ENCODE data around the gene UBXN6. TPM values are rescaled to one million over a fixed set of nuclear protein-coding genes. Genes with fewer than 3 reads are reported as not detected.

Gene UBXN6
- total RNA-seq, 1 donor from 2014 or later: 40.9 TPM

DNA sequence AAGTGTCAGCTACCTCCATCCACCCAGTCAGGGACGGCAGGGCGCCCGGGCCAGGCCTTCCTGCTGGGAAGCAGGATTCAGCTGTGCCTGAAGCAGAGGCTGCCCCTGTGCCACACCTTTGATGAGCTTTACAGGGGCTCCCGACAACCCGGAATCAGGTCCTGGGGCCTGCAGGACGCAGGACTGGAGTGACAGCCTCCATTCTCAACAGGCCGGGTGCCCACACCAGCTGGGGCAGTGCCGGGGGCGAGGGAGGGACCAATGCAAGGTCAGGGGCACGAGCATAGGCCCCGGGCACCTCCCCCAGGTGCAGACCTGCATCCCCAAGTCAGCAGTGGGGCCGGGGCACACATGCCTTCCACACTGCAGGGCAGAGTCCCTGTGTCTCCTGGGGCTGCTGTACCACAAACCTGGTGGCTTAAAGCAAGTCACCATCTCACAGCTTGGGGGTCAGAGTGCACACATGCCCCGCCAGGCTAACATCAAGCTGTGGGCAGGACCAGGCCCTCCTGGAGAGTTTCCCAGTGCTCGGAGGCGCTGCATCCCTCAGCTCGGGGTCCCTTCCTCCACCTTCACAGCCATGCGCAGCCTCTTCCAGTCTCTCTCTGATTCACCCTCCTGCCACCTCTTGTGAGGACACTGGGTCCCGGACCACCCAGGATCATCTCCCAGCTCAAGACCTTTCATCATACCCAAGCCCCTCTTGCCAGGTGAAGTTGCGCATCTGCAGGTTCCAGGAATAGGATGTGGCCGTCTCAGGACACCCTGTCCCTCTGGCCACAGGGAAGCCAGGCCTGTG lies 13.4 kb downstream of the UBXN6 start:
- TF ChIP-seq, protein P1, sequence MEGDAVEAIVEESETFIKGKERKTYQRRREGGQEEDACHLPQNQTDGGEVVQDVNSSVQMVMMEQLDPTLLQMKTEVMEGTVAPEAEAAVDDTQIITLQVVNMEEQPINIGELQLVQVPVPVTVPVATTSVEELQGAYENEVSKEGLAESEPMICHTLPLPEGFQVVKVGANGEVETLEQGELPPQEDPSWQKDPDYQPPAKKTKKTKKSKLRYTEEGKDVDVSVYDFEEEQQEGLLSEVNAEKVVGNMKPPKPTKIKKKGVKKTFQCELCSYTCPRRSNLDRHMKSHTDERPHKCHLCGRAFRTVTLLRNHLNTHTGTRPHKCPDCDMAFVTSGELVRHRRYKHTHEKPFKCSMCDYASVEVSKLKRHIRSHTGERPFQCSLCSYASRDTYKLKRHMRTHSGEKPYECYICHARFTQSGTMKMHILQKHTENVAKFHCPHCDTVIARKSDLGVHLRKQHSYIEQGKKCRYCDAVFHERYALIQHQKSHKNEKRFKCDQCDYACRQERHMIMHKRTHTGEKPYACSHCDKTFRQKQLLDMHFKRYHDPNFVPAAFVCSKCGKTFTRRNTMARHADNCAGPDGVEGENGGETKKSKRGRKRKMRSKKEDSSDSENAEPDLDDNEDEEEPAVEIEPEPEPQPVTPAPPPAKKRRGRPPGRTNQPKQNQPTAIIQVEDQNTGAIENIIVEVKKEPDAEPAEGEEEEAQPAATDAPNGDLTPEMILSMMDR (conservative IDR thresholded peaks at IDR 0.05; ENCODE audit: low read depth, low read length): no peak
- no peak overlapping the region for H3K4me3 ChIP-seq (ENCODE audit: low read depth, low read length)
- no peak for DNase-seq (ENCODE audit: low read depth)

DNA sequence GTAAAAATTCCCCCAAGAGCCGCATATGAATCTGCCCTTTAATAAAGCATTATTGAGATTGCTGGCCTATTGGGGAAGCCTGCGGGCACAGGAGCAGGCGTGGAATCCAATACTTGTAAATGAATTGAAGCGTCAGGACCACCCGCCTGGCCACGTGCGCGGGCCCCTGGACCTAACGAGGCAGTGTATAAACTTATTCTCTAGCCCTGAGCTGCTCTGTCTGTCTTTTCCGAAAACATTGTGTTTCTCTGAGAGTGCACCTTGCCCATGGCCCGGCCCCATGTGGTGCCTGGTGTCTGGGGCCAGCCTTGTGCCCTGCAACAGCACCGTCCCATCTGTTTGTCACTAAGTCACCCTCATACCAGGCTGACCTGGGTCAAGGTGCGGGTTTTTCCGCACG lies 14.4 kb downstream of the UBXN6 start:
- H3K4me3 ChIP-seq (ENCODE audit: low read depth, low read length): no peak overlapping the region
- TF ChIP-seq, protein P1 (conservative IDR thresholded peaks at IDR 0.05; ENCODE audit: low read depth, low read length): no peak
- no peak for DNase-seq (ENCODE audit: low read depth)

DNA sequence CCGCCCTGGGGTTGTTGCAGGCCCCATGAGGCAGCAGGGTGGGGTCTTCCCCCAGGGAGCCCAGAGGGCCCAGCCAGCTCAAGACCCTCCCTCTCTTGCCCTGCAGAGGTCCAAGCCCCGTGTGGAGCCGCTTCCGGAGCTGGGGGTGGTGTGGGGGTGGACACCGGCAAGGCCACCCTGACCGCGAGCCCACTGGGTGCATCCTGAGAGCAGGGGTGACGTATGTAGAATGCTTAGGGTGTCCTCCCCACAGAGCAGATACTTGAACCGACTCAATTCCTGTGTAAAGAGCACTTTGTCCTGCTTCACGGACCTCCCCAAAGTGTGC lies 14.8 kb downstream of the UBXN6 start:
- H3K4me3 ChIP-seq (ENCODE audit: low read depth, low read length): no peak overlapping the region
- DNase-seq (ENCODE audit: low read depth): no peak
- TF ChIP-seq, protein P1 (conservative IDR thresholded peaks at IDR 0.05; ENCODE audit: low read depth, low read length): no peak

DNA sequence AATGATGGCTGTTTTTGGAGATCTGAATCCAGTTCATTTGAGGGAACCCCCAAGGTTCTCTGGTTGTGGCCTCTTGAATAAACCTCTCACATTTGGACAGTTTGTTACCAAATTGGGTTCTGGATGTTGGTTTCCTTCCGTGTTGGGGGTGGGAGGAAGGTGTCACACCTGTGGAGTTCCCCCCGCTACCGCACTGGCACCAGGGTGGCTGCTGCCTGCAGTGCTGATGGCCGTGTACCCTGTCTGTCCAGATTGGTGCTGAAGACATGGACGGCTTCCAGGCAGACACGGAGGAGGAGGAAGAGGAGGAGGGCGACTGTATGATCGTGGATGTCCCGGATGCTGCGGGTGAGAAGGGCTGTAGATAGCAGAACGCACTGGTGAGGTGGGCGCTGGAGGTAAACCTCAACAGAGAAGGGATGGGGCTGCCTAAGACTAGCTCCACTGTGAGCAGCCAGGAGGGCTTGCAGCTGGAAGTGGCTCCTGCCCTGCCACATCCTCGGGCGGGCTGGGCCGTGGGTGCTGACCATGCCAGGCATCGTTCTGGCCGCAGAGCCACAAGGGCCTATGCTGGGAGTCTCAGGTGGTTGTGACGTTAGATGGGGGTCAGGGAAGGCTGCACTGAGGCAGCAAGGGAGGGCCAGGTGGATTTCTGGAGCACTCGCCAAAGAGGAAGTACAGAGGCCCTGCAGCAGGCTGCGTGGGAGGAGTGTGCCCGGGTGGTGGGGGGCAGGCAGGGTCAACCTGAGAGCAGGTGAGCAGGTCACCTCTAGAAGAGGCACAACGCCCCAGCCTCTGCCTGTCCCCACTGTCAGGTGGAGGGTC lies 15.4 kb downstream of the UBXN6 start:
- no peak for DNase-seq (ENCODE audit: low read depth)
- no peak overlapping the region for H3K4me3 ChIP-seq (ENCODE audit: low read depth, low read length)
- TF ChIP-seq, protein P1 (conservative IDR thresholded peaks at IDR 0.05; ENCODE audit: low read depth, low read length): no peak

DNA sequence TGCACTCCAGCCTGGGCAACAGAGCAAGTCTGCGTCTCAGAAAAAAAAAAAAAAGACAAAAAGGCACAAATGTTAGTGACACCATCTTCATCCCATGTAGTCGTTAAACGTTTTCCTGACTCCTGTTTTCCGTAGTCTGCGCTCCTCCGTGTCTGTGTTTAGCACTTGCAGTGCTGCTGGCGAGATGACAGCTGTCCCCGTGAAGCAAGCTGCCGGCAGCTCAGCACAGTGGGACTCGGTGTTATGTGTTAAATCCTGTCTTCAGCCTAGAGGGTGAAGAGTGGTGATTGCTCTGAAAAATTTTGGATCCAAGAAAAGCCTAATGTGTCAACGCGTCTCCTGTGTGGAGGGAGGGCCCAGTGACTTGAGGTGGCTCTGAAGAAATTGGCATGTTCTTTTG lies 18.4 kb downstream of the UBXN6 start:
- TF ChIP-seq, protein P1 (conservative IDR thresholded peaks at IDR 0.05; ENCODE audit: low read depth, low read length): no peak

DNA sequence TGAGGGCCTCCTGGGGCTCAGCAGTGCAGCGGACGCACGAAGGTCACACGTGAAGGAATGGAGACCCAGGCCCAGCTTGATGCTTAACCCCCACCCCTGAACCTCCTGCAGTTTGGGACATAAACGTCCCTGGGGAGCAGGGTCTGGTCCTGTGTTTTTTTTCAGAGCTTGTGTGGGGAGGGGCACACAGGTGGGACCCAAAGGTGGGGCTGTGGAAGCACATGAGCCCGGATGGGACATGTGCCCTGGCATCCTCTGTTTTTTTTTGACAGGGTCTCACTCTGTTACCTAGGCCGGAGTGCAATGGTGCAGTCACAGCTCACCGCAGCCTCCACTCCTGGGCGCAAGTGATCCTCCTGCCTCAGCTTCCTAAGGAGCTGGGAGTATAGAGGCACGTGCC lies 20.5 kb downstream of the UBXN6 start:
- TF ChIP-seq, protein P1 (conservative IDR thresholded peaks at IDR 0.05; ENCODE audit: low read depth, low read length): no peak
- no peak overlapping the region for H3K4me3 ChIP-seq (ENCODE audit: low read depth, low read length)
- DNase-seq (ENCODE audit: low read depth): no peak

More for the DNA sequence above, 18.4 kb downstream of the UBXN6 start:
- H3K4me3 ChIP-seq (ENCODE audit: low read depth, low read length): no peak overlapping the region
- DNase-seq (ENCODE audit: low read depth): no peak
